Muscle layer of colon (tissue), 2 donors: ENCODE results near the gene ASIC3.
A peak's percentile ranks its signal among the peaks of the same experiment; 100 is the strongest.

Experiments
- H3K27ac ChIP-seq: one replicate; pipeline ENCODE4 v1.7.0; 2013; ENCODE audit warnings: low read depth, mild to moderate bottlenecking, low read length, moderate library complexity
- H3K27me3 ChIP-seq, 2 donors: one replicate each; pipeline ENCODE4 v1.7.0; 2013; ENCODE audit warnings: low read length in 2 of 2, mild to moderate bottlenecking in 2 of 2; ENCODE audit not compliant: insufficient read depth in 2 of 2, control insufficient read depth in 1 of 2
- H3K36me3 ChIP-seq: one replicate; pipeline ENCODE4 v1.7.0; 2013; ENCODE audit warnings: mild to moderate bottlenecking, low read length; ENCODE audit not compliant: insufficient read depth
- H3K4me1 ChIP-seq: one replicate; pipeline ENCODE4 v1.7.0; 2013; ENCODE audit warnings: mild to moderate bottlenecking, low read length; ENCODE audit not compliant: insufficient read depth
- H3K4me3 ChIP-seq, 2 donors: one replicate each; pipeline ENCODE4 v1.7.0; 2013; ENCODE audit warnings: low read length in 2 of 2, low read depth in 1 of 2, mild to moderate bottlenecking in 1 of 2, moderate library complexity in 1 of 2
- H3K9ac ChIP-seq: one replicate; pipeline ENCODE4 v1.7.0; 2013; ENCODE audit warnings: low read length
- H3K9me3 ChIP-seq: one replicate; pipeline ENCODE4 v1.7.0; 2013; ENCODE audit warnings: mild to moderate bottlenecking, low read length
- donor health status: abdominal sarcoma.
- donor health status: Adenocarcinoma of cecum.

Gene ASIC3

GRCh38 chr7:151078233-151079040 lies 30.1 kb downstream of the ASIC3 start:
- H3K4me3 ChIP-seq: no peak overlapping the region
- H3K27me3 ChIP-seq: no peaks in the 10 kb centered on the region
- peak overlapping the region; percentile 24 for H3K27ac ChIP-seq
- H3K9me3 ChIP-seq: no peaks in the 10 kb centered on the region
- H3K9ac ChIP-seq: no peak overlapping the region
- peaks cover 44% of the 10 kb centered on the region for H3K4me1 ChIP-seq
- H3K36me3 ChIP-seq: peaks cover 29% of the 10 kb centered on the region

GRCh38 chr7:151079199-151079910 lies 31.0 kb downstream of the ASIC3 start:
- Histone ChIP-seq H3K27me3 (no peaks in the 10 kb centered on the region), H3K4me3 (peak overlapping the region; percentile 77 to 85), H3K9me3 (no peaks in the 10 kb centered on the region), H3K9ac (peak overlapping the region; percentile 58), H3K27ac (peak overlapping the region; percentile 91), H3K36me3 (peaks cover 22% of the 10 kb centered on the region), H3K4me1 (peaks cover 44% of the 10 kb centered on the region)

- no peaks in the 10 kb centered on the region for H3K9me3 ChIP-seq
- peak overlapping the region; percentile 91 for H3K27ac ChIP-seq
- H3K27me3 ChIP-seq: no peaks in the 10 kb centered on the region
- H3K4me1 ChIP-seq: peaks cover 45% of the 10 kb centered on the region
- H3K4me3 ChIP-seq: peak overlapping the region; percentile 77 to 85
- peaks cover 14% of the 10 kb centered on the region for H3K36me3 ChIP-seq
- H3K9ac ChIP-seq: peak overlapping the region; percentile 58
Observed at GRCh38 chr7:151080067-151080521, 31.8 kb downstream of the ASIC3 start.

GRCh38 chr7:151080522-151081169 lies 32.3 kb downstream of the ASIC3 start, which contains the start of gene FASTK:
Gene FASTK, minus strand, starts transcription at chr7:151080809. Its CDS starts 43 bp downstream, at chr7:151080766.
- Histone ChIP-seq H3K4me1 (peaks cover 51% of the 10 kb centered on the region), H3K9ac (peak within 1 kb of the TSS; percentile 74), H3K36me3 (peaks cover 9% of the 10 kb centered on the region), H3K27ac (peak within 1 kb of the TSS; percentile 91), H3K4me3 (peak within 1 kb of the TSS; percentile 77 to 85), H3K27me3 (no peaks in the 10 kb centered on the region), H3K9me3 (no peaks in the 10 kb centered on the region)

GRCh38 chr7:151081170-151082101 lies 33.1 kb downstream of the ASIC3 start:
- peaks cover 53% of the 10 kb centered on the region for H3K4me1 ChIP-seq
- no peaks in the 10 kb centered on the region for H3K27me3 ChIP-seq
- peak overlapping the region; percentile 9 to 65 for H3K4me3 ChIP-seq
- peak overlapping the region; percentile 74 for H3K9ac ChIP-seq
- H3K27ac ChIP-seq: peak overlapping the region; percentile 91
- peaks cover under 1% of the 10 kb centered on the region for H3K36me3 ChIP-seq
- no peaks in the 10 kb centered on the region for H3K9me3 ChIP-seq

GRCh38 chr7:151082141-151083070 lies 34.1 kb downstream of the ASIC3 start:
- Histone ChIP-seq H3K4me3 (peak overlapping the region; percentile 65 to 84), H3K4me1 (peaks cover 50% of the 10 kb centered on the region), H3K9me3 (no peaks in the 10 kb centered on the region), H3K9ac (peak overlapping the region; percentile 80), H3K36me3 (no peaks in the 10 kb centered on the region), H3K27ac (peak overlapping the region; percentile 91), H3K27me3 (no peaks in the 10 kb centered on the region)

GRCh38 chr7:151083071-151083823 lies 34.9 kb downstream of the ASIC3 start, which contains the start of gene TMUB1:
Gene TMUB1, minus strand, starts transcription at chr7:151083493. Its CDS starts 930 bp downstream, at chr7:151082563.
- H3K27ac ChIP-seq: peak within 1 kb of the TSS; percentile 91
- H3K9ac ChIP-seq: peak within 1 kb of the TSS; percentile 80
- no peaks in the 10 kb centered on the region for H3K9me3 ChIP-seq

GRCh38 chr7:151083824-151084160 lies 35.5 kb downstream of the ASIC3 start:
- H3K36me3 ChIP-seq: no peaks in the 10 kb centered on the region
- no peak overlapping the region for H3K9ac ChIP-seq
- peaks cover 48% of the 10 kb centered on the region for H3K4me1 ChIP-seq
- H3K9me3 ChIP-seq: no peaks in the 10 kb centered on the region
- peak overlapping the region; percentile 65 to 84 for H3K4me3 ChIP-seq
- peak overlapping the region; percentile 91 for H3K27ac ChIP-seq
- H3K27me3 ChIP-seq: no peaks in the 10 kb centered on the region

More at GRCh38 chr7:151083071-151083823, 34.9 kb downstream of the ASIC3 start, which contains the start of gene TMUB1:
- peaks cover 48% of the 10 kb centered on the region for H3K4me1 ChIP-seq
- H3K36me3 ChIP-seq: no peaks in the 10 kb centered on the region
- no peaks in the 10 kb centered on the region for H3K27me3 ChIP-seq
- peak within 1 kb of the TSS; percentile 65 to 84 for H3K4me3 ChIP-seq

GRCh38 chr7:151085329-151085690 lies 37.0 kb downstream of the ASIC3 start:
- Histone ChIP-seq H3K9ac (peak overlapping the region; percentile 41), H3K27me3 (no peaks in the 10 kb centered on the region), H3K9me3 (no peaks in the 10 kb centered on the region), H3K27ac (peak overlapping the region; percentile 75), H3K36me3 (no peaks in the 10 kb centered on the region), H3K4me3 (peak overlapping the region in 1 of 2 donors; percentile 55), H3K4me1 (peaks cover 52% of the 10 kb centered on the region)
